Cerebellar cortex (tissue), 1 donor: Measurements from ENCODE around the gene RAX2.
"Not testable (repeated sequence)": the region's sequence is repeated elsewhere in the genome, so short reads cannot be mapped to it uniquely, and the experiment has no call there.

Experiments
- DNase-seq: peaks from one replicate; pipeline ENCODE4 v3.0.0-alpha.2; 2015; ENCODE audit warnings: low spot score

Gene RAX2

DNA sequence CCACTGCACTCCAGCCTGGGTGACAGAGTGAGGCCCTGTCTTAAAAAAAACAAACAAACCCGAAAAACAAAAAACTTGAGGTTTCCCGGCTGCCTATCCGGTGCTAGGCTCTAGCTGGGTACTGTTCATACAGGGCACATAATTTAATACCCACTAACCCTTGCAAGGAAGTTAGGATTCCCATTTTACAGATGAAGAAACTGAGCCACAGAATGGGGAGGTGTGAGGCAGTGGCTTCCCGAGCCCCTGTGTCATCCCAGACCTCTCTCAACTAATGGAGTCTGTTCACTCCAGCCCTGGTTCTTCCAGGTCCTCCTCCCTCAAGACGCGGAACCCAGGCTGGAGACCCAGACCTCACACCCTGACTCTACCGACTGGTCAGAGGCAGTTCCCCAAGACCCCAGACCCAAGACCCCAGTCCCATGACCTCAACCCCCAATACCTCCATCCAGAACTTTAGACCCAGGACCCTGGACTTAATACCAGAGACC, 11.1 kb downstream of the RAX2 start:
- DNase-seq = no peak

DNA sequence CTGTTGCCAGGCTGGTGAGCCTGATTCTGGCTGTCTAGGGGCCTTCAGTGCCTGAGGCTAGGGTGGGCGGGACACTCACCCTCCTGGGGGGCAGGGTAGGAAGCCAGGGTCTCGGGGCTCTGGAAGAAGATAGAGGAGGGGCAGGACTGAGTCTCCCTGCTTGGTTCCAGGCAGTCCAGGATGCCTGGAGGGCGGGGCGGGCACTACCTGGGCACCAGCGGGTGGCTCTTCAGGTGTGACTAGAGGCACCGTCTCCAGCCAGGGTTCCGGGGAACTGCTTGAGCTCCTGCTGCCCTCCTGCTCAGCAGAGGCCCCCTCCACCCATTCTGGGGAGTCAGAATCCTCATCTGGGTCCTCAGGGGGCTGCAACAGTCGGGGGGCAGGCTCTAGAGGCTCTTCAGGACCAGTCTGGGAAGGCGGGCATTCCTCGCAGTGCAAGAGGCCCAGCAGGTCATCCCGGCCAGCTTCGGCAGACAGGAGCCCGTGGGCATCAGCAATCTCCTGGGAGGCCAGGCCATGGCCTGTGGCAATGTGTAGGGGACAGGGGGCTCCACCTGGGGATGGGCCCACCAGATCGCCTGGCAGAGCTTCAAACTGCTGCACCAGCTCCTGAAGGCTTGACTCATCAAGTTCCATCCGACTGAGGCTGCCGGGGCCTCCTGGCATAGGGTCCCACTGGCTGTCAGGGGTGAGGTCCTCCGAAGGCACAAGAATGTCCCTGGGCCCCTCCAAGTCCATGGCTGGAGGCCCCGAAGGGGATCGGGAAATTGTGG, 12.4 kb downstream of the RAX2 start:
- DNase-seq = no peak

DNA sequence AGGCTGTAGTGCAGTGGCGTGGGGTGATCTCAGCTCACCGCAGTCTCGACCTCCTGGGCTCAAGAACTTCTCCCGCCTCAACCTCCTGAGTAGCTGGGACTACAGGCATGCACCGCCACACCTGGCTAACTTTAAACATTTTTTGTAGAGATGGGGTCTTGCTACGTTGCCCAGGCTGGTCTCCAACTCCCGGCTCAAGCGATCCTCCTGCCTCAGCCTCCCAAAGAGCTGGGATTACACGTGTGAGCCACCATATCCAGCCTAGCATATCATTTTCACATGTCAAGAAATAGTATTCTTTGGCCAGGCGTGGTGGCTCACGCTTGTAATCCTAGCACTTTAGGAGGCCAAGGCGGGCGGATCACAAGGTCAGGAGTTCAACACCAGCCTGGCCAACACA, 13.7 kb downstream of the RAX2 start:
- not testable (repeated sequence) for DNase-seq

DNA sequence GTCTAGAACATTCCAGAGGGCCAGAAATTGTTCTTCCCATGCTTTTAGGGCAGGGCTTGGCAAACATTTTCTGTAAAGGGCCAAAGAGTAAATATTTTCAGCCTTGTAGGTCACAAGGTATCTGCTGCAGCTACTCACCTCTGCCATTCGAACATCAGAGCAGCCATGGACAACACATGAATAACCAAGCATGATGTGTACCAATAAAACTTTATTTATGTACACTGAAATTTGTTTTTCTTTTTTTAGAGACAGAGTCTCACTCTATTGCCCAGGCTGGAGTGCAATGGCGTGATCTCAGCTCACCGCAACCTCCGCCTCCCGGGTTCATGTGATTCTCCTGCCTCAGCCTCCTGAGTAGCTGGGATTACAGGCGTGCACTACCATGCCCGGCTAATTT, 14.3 kb downstream of the RAX2 start:
- DNase-seq = not testable (repeated sequence)

DNA sequence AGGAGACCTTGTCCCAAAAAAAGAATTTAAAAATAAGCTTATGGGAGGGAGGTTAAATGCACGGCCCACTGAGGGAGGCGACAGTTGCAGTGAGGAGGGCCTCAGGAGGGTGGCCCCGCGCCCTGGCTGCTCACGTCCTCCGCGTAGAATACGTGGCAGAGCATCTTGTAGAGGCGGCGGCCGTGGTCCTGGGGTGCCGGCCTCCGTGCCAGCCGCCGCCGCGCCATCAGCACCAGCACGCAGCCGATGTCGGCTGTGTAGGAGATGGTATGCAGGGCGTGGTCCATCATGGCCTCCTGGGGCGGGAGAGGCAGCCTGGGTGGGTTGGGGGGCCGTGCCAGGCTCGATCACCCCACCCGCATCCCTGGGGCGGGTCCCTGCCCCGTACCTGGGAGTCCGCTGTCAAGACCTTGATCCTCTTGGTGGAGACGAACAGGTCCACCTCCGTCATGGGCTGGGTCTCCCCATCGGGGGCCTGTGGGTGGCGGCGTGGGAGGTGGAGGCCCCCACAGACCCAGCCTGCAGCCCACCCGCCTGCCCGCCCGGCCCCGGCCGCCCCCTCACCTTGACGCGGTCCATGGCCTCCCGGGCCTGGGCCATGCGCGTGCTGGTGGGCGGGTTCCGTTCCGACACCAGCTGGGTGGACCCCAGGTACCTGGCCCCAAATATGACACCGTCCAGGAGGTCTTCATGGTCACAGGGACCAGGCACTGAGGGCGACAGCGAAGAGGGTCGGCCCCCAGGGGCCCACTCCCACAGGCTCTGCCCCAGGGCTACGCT, 18.2 kb downstream of the RAX2 start:
- no peak for DNase-seq

DNA sequence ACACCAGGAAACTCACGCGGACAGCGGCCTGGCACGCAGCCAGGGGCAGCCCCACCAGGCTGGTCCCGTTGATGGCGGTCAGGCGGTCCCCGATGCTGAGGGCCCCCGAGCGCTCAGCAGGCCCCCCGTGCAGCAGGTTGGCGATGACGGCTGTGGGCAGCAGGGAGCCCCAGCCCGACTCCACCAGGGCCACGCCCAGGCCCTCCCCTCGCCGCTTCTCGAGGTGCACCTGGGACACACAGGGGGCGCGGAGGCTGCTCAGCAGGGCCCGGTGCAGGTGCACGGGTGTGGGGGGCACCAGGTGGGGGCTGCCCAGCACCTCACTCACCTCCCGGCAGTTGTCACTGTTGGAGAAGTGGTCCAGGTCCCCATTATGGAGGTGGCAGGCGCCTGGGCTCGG, 19.5 kb downstream of the RAX2 start:
- DNase-seq = no peak

DNA sequence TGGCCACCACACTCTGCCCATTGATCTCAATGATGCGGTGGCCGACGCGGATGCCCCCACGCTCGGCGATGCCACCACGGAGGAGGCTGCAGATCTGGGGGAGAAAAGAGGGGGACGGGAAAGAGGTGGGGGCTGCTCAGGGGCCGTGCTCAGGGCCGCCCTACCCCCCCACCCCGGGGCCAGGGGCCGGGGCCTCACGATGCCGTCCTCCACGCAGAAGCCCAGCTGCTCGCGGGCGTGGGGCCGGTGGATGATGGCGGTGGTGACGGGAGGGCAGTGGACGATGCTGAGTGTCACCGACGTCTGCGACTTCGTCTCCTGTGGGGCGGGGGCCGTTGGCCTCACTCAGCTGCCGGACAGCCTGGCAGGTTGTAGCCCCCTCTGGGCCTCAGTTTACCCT, 20.8 kb downstream of the RAX2 start:
- DNase-seq = no peak

DNA sequence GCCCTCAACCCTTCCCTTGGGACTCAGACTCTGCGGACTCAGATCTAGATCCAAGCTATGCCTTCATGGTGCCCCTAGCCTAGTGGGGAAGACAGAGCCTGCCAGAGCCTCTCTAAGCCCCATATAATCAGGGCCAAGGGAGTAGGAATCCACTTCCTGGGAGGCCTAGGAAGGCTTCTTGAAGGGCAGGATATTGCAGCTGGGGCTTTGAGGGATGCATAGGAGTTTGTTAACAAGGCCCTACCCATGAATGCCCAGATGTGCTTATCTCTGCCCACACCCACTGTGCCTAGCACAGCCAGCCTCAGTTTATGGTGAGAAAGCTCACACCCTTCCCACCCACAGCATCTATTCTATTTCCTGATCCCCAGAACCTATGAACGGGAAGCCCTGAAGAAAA, 21.8 kb downstream of the RAX2 start:
- DNase-seq = no peak

DNA sequence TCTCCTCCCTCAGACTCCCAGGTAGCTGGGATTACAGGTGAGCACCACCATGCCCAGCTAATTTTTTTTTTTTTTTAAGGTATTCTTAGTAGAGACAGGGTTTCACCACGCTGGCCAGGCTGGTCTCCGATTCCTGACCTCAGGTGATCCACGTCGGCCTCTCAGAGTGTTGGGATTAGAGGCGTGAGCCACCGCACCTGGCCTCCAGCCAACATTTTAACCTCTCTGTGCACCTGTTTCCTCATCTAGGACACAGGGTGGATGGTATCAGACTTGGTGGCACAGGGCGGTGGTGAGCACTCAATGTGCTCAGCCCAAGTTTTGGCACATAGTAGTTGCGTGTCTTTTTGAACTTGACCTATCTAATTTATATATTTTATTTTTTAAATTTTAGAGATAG, 23.1 kb downstream of the RAX2 start:
- no peak for DNase-seq

DNA sequence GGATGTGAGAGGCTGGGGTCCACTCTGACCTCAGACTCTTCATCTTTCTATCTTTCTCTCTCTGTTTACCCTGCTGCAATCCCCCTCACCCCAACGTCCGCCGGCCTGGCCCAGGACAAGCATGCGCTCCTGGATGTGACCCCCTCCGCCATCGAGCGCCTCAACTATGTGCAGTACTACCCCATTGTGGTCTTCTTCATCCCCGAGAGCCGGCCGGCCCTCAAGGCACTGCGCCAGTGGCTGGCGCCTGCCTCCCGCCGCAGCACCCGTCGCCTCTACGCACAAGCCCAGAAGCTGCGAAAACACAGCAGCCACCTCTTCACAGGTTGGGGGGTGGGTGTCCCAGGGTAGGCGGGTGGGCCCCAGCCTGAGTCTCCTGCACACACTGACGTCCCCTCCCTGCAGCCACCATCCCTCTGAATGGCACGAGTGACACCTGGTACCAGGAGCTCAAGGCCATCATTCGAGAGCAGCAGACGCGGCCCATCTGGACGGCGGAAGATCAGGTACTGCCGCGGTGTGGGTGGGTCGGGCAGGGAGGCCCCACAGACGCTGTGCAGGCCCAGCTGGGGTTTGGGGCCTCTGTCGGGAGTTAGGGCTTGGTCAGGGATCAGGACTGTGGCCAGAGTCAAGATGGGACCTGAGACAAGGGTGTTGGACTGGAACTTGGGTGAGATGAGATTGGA, 25.5 kb downstream of the RAX2 start:
- DNase-seq = no peak

DNA sequence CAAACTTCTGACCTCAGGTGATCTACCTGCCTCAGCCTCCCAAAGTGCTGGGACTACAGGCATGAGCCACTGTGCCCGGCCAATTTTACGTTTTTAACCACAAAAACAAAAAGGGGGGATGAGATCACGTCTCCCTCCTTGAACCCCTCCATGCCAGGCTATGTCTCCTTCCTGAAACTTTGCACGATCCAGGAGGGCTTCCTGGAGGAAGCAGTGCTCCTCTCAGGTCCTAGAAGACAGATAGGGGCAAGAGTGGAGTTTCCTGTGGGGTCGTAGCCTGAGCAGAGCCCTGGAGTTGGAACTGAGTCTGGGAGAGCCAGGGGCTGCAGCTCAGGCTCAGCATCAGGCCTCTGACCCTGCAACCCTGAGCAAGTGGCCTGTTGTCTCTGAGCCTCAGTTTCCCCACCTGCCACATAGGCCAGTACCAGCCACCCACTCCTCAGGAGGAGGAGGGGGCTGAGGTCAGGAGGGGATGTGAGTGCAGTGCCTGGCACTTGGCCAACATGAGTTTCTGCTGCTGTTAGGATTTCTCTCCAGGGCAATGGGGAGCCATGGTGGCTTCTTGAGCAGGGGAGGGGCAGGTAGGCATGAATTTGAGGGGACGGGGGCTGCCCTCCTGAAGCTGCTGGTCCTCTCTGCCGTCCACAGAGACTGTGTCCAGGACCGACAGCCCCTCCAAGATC, 26.5 kb downstream of the RAX2 start:
- DNase-seq = no peak

DNA sequence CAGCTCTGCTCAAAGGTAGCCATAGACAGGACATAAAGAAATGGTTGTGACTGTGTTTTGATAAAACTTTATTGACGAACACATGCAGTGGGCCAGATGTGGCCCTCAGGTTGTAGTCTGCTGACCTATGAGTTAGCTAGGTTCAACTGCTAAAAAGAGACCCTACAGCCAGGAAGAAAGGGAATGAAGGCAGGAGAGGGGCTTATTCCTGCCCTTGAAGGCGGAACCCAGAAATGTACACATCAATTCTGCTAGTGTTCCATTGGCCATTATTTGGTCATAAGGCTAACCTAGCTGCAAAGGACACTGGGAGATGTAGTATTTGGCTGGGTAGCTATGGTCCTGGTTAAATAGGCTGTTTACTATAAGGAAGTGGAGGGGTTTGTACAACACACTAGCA, 28.5 kb downstream of the RAX2 start:
- DNase-seq = peak; percentile 45

DNA sequence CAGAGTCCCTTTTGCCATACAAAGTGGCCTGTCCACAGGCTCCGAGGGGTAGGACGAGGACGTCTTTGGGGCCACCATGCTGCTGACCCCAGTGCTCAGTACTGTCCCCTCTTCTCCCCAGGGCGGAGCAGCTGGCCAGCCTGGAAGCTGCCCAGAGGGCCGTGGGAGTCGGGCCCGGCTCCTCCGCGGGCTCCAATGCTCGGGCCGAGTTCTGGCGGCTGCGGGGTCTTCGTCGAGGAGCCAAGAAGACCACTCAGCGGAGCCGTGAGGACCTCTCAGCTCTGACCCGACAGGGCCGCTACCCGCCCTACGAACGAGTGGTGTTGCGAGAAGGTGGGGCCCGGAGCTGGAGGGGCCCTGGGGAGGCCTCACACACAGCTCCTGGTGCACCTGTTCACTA, 31.6 kb downstream of the RAX2 start:
- no peak for DNase-seq

DNA sequence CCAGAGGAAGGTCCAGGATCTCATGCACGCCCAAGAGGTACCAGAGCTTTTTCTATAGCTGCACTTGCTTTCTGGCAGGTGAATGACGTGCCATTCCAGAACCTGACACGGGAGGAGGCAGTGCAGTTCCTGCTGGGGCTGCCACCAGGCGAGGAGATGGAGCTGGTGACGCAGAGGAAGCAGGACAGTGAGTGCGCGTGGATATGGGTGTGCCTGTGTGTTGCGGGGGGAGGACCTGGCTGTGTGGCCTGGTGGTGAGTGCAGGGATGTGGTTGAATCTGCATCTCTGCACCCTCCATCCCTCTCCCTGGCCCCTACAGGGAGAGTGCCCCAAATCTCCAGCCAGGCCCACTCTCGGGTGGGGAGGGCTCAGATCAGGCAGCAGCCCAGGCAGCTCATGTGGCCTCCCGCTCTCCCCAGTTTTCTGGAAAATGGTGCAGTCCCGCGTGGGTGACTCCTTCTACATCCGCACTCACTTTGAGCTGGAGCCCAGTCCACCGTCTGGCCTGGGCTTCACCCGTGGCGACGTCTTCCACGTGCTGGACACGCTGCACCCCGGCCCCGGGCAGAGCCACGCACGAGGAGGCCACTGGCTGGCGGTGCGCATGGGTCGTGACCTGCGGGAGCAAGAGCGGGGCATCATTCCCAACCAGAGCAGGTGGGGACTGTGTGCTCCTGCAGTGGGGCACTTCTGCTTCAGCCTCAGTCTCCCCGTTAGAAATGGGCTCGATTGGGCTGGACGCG, 33.4 kb downstream of the RAX2 start:
- DNase-seq = no peak

DNA sequence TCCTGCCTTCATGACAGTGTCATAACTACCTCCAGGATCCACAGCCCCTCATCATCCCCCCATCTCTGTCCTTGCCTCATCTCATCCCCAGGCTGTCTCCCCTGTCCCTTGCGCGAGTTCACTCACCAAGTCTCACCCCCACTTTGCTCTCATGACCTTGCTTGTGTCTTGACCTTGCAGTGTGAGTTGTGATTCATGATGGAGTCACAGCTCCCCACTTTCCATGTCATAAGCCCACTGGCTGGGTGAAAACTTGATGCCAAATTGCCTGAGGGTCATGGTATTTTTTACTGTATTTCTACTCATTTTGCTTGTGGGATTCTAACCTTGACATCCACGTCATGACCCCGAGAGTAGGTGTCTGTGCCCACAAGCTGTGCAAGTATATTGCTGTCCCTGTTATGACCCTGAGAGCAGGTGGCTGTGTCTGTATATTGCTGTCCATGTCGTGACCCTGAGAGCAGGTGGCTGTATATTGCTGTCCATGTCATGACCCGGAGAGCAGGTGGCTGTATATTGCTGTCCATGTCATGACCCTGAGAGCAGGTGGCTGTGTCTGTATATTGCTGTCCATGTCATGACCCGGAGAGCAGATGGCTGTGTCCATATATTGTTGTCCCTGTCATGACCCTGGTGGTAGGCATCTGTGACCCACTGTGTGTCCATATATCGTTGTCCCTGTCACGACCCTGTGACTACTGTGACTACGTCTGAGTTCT, 34.4 kb downstream of the RAX2 start:
- DNase-seq = no peak

DNA sequence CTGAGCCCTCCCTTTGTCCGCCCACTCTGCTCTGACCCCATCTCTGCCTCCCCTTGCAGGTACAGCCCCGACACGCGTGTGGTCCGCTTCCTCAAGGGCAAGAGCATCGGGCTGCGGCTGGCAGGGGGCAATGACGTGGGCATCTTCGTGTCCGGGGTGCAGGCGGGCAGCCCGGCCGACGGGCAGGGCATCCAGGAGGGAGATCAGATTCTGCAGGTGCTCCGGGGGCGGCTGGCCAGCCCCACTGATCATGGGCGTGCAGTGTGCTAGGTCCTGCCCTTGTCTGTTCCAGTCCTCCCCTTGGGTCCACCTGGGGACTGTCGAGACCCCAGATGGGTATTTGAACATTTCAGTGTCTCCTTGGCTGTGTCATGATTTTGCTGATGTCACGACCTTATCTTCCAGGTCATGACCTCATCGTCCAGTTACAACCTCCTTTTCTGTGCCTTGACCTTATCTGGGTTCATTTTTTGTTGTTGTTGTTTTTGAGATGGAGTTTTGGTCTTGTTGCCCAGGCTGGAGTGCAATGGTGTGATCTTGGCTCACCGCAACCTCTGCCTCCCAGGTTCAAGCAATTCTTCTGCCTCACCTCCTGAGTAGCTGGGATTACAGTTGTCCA, 35.8 kb downstream of the RAX2 start:
- DNase-seq = no peak

DNA sequence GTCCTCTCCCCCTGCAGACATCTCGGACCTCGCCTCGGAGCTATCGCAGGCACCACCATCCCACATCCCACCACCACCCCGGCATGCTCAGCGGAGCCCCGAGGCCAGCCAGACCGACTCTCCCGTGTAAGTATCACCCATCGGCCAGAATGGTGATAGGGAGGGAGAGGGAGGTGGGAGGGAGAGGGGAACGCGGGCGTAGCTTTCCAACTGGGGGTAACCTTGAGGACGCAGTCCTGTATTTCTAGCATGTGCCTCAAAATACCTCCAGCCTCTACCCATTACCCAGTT, 37.8 kb downstream of the RAX2 start:
- no peak for DNase-seq

DNA sequence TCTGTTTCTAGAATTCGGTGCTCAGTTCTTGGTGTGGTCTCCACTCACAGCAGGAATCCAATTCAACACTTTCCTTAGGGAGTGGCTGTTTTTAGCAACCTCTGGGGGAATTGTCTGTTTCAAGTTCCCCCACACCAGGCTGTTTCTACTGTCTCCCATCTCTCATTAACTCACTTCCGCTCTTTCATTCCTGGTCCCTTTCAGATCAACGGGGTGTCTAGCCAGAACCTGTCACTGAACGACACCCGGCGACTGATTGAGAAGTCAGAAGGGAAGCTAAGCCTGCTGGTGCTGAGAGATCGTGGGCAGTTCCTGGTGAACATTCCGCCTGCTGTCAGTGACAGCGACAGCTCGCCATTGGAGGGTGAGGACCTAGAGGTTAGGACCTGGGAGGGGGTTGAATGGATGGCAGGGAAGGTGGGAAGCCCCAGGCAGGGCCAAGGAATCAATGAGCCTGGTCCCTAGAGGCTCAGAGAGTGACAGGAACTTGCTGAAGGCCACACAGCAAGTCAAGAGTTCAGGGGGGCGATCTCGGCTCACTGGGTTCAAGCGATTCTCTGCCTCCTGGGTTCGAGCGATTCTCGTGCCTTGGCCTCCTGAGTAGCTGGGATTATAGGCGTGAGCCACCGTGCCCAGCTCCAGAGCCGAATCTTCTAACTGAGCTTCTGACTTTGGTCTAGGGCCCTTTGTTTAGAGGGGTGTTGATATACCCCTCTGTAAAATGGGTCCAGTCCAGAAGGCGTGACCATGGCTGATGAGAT, 38.3 kb downstream of the RAX2 start:
- no peak for DNase-seq

DNA sequence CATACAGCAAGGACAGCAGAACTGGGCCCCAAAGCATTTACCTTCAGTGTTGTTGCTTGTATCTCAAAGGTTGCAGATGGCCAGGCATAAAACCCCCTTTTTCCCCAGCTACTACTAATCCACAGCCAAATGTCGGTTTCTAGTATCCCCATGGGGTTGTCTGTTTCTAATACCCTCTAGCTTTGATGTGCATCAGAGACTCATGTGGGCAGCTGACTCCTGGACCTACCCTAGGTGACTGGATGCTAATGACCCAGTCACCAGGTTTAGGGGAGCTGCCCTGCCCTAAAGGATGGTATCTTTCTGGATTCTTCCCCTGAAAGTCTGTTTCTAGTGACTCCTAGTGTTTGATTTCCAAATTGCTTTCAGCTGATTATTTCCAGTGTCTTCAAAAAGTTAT, 39.9 kb downstream of the RAX2 start:
- no peak for DNase-seq

DNA sequence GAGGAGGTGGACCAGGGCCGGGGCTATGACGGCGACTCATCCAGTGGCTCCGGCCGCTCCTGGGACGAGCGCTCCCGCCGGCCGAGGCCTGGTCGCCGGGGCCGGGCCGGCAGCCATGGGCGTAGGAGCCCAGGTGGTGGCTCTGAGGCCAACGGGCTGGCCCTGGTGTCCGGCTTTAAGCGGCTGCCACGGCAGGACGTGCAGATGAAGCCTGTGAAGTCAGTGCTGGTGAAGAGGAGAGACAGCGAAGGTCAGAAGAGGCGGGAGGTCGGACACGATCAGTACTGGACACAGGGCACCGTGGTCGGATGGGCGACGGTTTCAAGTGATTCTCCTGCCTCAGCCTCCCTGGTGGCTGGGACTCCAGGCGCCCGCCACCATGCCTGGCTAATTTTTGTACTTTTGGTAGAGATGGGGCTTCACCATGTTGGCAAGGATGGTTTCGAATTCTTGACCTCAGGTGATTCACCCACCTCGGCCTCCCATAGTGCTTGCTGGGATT, 41.5 kb downstream of the RAX2 start:
- DNase-seq = no peak
